ENCODE data around the gene ARHGEF2. TPM values are rescaled to one million over a fixed set of nuclear protein-coding genes. Genes with fewer than 3 reads are reported as not detected.

The ARHGEF2 gene
- total and polyA plus RNA-seq, 2 donors (not counting 1 experiment from before 2014, with no cell fraction given) = 103 to 276 TPM

DNA sequence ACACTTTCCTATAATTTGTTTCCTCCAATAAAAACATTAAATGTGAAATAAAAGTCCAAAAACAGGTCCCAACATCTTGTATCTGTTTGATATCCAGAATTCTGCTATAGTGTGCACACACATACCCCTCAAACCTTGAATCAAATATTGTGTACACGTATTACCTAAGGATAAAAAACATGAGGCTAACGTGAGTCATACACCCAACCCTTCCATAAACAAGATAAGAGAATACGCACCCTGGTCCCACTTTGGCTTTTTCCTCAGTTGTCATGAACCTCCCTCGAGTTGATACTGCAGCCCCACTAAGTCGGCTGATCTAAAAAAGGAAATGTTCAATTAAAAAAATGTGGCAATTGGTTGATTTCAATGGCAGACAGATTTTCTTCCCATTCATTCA lies 49.3 kb downstream of the ARHGEF2 start:
- no peak overlapping the region for H3K4me2 ChIP-seq (ENCODE audit: extremely low read depth, insufficient read depth, low read length)
- H4K20me1 ChIP-seq (ENCODE audit: control insufficient read depth, extremely low read depth, insufficient read depth, low read length) = no peaks in the 10 kb centered on the region
- no peak overlapping the region for H3K9ac ChIP-seq (ENCODE audit: insufficient read depth, low read length)
- TF ChIP-seq, protein P1, sequence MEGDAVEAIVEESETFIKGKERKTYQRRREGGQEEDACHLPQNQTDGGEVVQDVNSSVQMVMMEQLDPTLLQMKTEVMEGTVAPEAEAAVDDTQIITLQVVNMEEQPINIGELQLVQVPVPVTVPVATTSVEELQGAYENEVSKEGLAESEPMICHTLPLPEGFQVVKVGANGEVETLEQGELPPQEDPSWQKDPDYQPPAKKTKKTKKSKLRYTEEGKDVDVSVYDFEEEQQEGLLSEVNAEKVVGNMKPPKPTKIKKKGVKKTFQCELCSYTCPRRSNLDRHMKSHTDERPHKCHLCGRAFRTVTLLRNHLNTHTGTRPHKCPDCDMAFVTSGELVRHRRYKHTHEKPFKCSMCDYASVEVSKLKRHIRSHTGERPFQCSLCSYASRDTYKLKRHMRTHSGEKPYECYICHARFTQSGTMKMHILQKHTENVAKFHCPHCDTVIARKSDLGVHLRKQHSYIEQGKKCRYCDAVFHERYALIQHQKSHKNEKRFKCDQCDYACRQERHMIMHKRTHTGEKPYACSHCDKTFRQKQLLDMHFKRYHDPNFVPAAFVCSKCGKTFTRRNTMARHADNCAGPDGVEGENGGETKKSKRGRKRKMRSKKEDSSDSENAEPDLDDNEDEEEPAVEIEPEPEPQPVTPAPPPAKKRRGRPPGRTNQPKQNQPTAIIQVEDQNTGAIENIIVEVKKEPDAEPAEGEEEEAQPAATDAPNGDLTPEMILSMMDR (conservative IDR thresholded peaks at IDR 0.05 in 1 of 2, IDR thresholded peaks at IDR 0.05 in 1 of 2; ENCODE audit: low read depth in 1 of 2, low read length in 2 of 2) = no peak
- no peak for TF ChIP-seq EZH2 (IDR thresholded peaks at IDR 0.05; ENCODE audit: low read length, missing control alignments)
- peaks cover 56% of the 10 kb centered on the region for H3K79me2 ChIP-seq (ENCODE audit: control insufficient read depth, insufficient read depth, low read length)
- no peak overlapping the region for H2AFZ ChIP-seq (ENCODE audit: low read length)
- no peaks in the 10 kb centered on the region for H3K27me3 ChIP-seq (ENCODE audit: control insufficient read depth, insufficient read depth, low read length)
- peaks cover 19% of the 10 kb centered on the region for H3K36me3 ChIP-seq (ENCODE audit: control insufficient read depth, insufficient read depth, low read length)
- H3K4me3 ChIP-seq (replicated peaks in 1 of 4; ENCODE audit: control extremely low read depth in 1 of 4, insufficient read depth in 1 of 4, low read depth in 3 of 4, low read length in 4 of 4) = no peak overlapping the region
- no peak overlapping the region for H3K27ac ChIP-seq (ENCODE audit: insufficient read depth, low read length)
- peaks cover 9% of the 10 kb centered on the region for H3K4me1 ChIP-seq (ENCODE audit: control insufficient read depth, extremely low read depth, insufficient read depth, low read length)
- peak in 1 of 2 donors; percentile 50 for DNase-seq (ENCODE audit: low read depth in 2 of 2)
- no peaks in the 10 kb centered on the region for H3K9me3 ChIP-seq (ENCODE audit: control insufficient read depth, insufficient read depth, low read depth, low read length)

- H3K4me1 ChIP-seq (ENCODE audit: control insufficient read depth, extremely low read depth, insufficient read depth, low read length) = no peaks in the 10 kb centered on the region
- no peak overlapping the region for H3K27ac ChIP-seq (ENCODE audit: insufficient read depth, low read length)
- H3K79me2 ChIP-seq (ENCODE audit: control insufficient read depth, insufficient read depth, low read length) = peaks cover 27% of the 10 kb centered on the region
- no peak for TF ChIP-seq EZH2 (IDR thresholded peaks at IDR 0.05; ENCODE audit: low read length, missing control alignments)
- TF ChIP-seq, protein P1 (conservative IDR thresholded peaks at IDR 0.05 in 1 of 2, IDR thresholded peaks at IDR 0.05 in 1 of 2; ENCODE audit: low read depth in 1 of 2, low read length in 2 of 2) = no peak
- no peak overlapping the region for H3K9ac ChIP-seq (ENCODE audit: insufficient read depth, low read length)
- peaks cover 27% of the 10 kb centered on the region for H3K36me3 ChIP-seq (ENCODE audit: control insufficient read depth, insufficient read depth, low read length)
- no peaks in the 10 kb centered on the region for H3K27me3 ChIP-seq (ENCODE audit: control insufficient read depth, insufficient read depth, low read length)
- no peak overlapping the region for H3K4me3 ChIP-seq (replicated peaks in 1 of 4; ENCODE audit: control extremely low read depth in 1 of 4, insufficient read depth in 1 of 4, low read depth in 3 of 4, low read length in 4 of 4)
- H2AFZ ChIP-seq (ENCODE audit: low read length) = no peak overlapping the region
- no peaks in the 10 kb centered on the region for H3K9me3 ChIP-seq (ENCODE audit: control insufficient read depth, insufficient read depth, low read depth, low read length)
- no peak overlapping the region for H3K4me2 ChIP-seq (ENCODE audit: extremely low read depth, insufficient read depth, low read length)
- no peaks in the 10 kb centered on the region for H4K20me1 ChIP-seq (ENCODE audit: control insufficient read depth, extremely low read depth, insufficient read depth, low read length)
- DNase-seq (ENCODE audit: low read depth in 2 of 2) = no peak
Measured at GRCh38 chr1:155925506-155925905, 52.8 kb downstream of the ARHGEF2 start.

DNA sequence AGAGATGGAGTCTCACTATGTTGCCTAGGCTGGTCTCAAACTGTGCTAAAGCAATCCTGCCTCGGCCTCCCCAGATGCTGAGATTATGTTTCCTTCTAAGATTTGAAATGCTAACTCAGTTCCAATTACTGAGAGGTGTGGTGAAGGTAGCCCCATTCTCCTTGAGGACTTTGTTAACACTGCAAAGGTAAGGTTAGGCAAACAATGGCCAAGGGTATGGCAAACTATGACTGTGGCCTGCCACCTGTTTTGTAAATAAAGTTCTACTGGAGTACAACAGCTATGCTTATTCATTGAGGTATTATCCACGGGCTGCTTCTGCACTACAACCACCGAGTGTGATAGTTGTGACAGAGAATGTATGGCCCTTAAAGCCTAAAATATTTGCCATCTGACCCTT lies 57.6 kb downstream of the ARHGEF2 start:
- Histone ChIP-seq H3K36me3 (ENCODE audit: control insufficient read depth, insufficient read depth, low read length) (peaks cover 18% of the 10 kb centered on the region), H2AFZ (ENCODE audit: low read length) (no peak overlapping the region), H3K9me3 (ENCODE audit: control insufficient read depth, insufficient read depth, low read depth, low read length) (no peaks in the 10 kb centered on the region), H3K4me1 (ENCODE audit: control insufficient read depth, extremely low read depth, insufficient read depth, low read length) (no peaks in the 10 kb centered on the region), H3K79me2 (ENCODE audit: control insufficient read depth, insufficient read depth, low read length) (peaks cover 10% of the 10 kb centered on the region), H4K20me1 (ENCODE audit: control insufficient read depth, extremely low read depth, insufficient read depth, low read length) (no peaks in the 10 kb centered on the region), H3K4me2 (ENCODE audit: extremely low read depth, insufficient read depth, low read length) (no peak overlapping the region), H3K4me3 (replicated peaks in 1 of 4; ENCODE audit: control extremely low read depth in 1 of 4, insufficient read depth in 1 of 4, low read depth in 3 of 4, low read length in 4 of 4) (no peak overlapping the region), H3K27me3 (ENCODE audit: control insufficient read depth, insufficient read depth, low read length) (no peaks in the 10 kb centered on the region), H3K27ac (ENCODE audit: insufficient read depth, low read length) (no peak overlapping the region), H3K9ac (ENCODE audit: insufficient read depth, low read length) (no peak overlapping the region)
- DNase-seq (ENCODE audit: low read depth in 2 of 2) = no peak
- TF ChIP-seq EZH2 (IDR thresholded peaks at IDR 0.05; ENCODE audit: low read length, missing control alignments) = no peak
- TF ChIP-seq, protein P1 (conservative IDR thresholded peaks at IDR 0.05 in 1 of 2, IDR thresholded peaks at IDR 0.05 in 1 of 2; ENCODE audit: low read depth in 1 of 2, low read length in 2 of 2) = no peak

Measured in fibroblast of lung (primary cell).